SK-MEL-5 (cell line): ENCODE results near the gene SLC22A2. TPM values are rescaled to one million over a fixed set of nuclear protein-coding genes. Genes with fewer than 3 reads are reported as not detected.
A peak's percentile ranks its signal among the peaks of the same experiment; 100 is the strongest.
"Not testable (repeated sequence)": the region's sequence is repeated elsewhere in the genome, so short reads cannot be mapped to it uniquely, and the experiment has no call there.

Experiments used
- DNase-seq: peaks from one replicate; pipeline ENCODE4 v3.0.0-alpha.2; 2016; ENCODE audit warnings: low read depth, low spot score
- in situ Hi-C: cut with HindIII; loops from 2 replicates; pipeline ENCODE4 v1.10.0; 2016; ENCODE audit warnings: low sequenced_read_pairs, high pct_unique_total_duplicates, low pct_unique_long_range_greater_than_20kb
- total RNA-seq: library from RNA; depleted of rRNA; stranded (reverse); fragments of >200 nt; shearing (Covaris generic); gene quantifications from 2 replicates; pipeline ENCODE4 v1.2.3, GENCODE V29; 2014

SLC22A2 gene
- total RNA-seq, 1 experiment from 2014 or later: not detected

DNA sequence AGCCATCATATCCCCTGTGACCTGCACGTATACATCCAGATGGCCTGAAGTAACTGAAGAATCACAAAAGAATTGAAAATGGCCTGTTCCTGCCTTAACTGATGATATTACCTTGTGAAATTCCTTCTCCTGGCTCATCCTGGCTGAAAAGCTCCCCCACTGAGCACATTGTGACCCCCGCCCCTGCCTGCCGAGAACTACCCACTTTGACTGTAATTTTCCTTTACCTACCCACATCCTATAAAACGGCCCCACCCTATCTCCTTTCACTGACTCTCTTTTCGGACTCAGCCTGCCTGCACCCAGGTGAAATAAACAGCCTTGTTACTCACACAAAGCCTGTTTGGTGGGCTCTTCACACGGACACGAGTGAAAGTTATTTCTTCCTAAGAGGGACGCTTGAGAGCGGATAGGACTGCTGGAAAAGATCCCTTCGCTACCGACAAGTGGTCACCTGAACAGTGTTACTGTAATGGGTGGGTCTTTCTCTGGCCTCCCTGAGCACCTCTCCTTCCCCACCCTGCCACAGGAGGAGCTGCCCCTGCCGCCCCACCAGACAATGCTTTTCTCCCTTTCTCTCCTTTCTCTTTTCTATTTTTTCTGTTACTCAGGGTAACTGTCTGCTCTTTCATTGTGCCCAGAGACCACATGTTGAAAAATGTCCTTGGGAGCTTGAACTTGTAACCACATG, 24.5 kb downstream of the SLC22A2 start:
- in situ Hi-C loops, DNase-seq: not testable (repeated sequence)

DNA sequence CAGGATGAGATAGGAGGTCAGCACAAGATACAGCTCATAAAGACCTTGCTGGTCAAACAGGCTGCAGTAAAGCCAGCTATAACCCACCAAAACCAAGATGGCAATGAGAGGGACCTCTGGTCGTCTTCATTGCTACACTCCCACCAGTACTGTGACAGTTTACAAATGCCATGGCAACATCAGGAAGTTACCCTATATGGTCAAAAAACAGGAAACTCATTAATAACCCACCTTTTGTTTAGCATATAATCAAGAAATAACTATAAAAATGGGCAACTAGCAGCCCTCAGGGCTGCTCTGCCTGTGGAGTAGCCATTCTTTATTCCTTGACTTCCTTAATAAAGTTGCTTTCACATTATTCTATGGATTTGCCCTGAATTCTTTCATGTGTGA, 30.9 kb downstream of the SLC22A2 start:
- no peak for DNase-seq

DNA sequence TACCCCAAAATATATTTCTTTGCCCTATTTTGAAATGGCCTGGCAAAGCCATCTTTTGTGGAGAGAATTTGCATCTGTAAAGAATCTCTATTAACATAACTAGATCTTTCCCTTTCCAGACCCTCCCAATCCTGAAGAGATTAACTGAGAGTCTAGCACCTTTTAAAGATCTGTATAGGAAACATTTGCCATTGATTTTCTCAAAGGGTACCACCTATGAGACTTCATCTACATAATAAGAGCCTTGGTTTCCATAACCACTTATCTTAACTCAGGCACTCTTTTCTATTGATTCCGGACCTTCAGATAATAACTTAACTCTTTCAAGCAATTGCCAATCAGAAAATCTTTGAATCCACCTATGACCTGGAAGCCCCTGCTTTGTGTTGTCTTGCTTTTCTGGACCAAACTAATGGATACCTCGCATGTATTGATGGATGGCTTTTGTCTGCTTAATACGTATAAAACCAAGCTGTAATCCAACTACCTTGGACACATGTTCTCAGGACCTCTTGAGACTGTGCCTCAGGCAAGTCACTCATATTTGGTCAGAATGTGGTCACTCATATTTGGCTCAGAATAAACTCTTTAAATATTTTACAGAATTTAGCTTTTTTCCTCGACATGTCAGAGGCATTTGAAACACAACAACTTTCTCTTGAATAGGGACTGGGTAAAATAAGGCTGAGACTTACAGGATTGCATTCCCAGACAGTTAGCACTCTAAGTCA, 31.4 kb downstream of the SLC22A2 start:
- no peak for DNase-seq
- in situ Hi-C loops: no loop called here

More for the DNA sequence above, 30.9 kb downstream of the SLC22A2 start:
- in situ Hi-C loops: no loop called here

DNA sequence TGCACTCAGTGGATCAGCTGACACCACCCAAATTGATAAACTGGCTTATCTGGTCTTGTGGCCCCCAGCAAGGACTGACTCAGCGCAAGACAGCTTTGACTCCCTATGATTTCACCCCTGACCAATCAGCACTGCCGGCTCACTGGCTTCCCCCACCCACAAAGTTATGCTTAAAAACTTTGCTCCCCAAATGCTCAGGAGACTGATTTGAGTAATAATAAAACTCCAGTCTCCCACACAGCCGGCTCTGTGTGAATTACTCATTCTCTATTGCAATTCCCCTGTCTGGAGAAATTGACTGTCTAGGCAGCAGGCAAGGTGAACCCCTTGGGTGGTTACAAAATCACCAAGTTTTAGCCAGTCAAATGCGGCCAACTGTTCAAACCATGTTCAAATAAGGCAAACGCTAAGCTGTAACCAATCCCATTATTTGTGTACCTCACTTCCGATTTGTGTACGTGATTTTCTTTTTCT, 32.5 kb downstream of the SLC22A2 start:
- no peak for DNase-seq
- in situ Hi-C loops: no loop called here

DNA sequence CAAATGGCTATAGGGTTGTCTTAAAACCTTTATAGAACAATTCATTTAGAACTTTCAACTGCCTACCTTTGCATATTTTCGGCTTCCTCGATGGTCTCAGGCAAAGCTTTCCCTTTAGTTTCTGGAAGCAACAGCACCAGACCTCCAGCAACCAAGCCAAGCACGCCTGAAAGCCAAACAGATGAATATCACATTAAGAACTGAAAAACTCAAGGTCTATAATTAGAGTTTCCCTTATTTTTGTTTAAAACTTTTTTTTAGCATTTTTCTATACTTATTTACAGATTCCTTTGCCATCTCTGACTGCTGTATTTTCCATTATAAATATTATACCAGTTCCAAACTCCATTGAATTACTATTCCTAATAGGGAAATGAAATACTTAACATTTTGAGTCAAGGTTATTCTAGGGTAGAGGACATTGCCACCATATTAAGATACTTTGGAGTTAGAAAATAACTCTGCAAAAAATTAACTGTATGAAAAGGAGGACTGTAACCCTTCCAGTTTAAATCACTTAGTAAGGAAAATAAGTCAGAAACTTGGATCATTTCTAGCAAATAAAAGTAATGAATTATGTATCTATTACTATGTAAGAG, 33.9 kb downstream of the SLC22A2 start:
- no peak for DNase-seq
- in situ Hi-C loops: no loop called here

DNA sequence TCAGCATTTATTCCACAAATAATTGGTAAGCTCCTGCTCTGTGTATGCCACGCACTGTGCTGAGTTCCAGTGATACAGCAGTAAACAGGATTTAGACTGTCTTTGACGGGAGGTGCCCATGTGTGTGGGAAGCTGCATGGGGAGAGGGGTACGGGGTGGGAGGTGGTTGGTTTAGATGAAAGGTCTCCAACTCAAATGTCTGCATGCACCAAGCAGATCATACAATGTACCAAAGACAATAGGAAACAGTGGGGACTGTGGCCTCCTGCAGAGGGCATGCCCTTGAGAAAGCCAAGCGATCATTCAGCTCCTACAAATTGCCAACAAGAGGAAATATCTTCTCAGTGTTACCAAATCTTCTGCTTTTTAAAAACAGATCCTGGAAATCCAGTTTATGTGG, 36.1 kb downstream of the SLC22A2 start:
- in situ Hi-C loops: no loop called here
- no peak for DNase-seq

DNA sequence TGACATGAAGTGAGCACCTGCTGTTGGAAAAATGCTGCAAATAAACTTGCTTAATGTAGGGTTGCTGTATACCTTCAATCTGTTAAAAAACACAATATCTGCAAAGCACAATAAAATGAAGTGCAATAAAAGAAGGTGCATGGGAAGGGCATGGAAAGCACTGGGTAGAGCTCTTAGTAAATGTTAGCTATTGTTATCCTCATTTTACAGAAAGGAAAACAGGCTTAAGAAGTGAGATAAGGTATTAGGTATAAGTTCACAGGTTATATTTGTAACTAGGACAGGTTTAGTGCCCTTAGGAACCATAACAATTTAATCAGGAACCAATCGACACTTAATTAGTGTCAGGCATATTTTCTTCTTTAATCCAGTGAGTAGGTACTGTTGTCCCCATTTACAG, 36.7 kb downstream of the SLC22A2 start:
- DNase-seq: no peak
- in situ Hi-C loops: no loop called here

DNA sequence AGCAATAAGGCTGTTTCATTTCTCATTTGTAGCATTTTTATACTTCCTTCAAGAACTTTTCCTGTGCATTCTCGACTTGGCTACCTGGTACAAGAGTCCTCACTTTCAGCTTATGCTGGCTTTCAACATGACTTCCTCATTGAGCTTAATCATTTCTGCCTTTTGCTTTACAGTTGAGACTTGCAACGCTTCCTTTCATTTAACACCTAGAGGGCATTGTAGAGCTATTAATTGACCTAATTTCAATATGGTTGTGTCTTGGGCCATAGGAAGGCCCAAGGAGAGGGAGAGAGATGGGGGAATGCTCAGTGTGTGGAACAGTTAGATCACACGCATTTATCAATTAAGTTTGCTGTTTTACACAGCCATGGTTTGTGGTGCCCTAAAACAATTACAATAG, 37.2 kb downstream of the SLC22A2 start:
- in situ Hi-C loops: no loop called here

DNA sequence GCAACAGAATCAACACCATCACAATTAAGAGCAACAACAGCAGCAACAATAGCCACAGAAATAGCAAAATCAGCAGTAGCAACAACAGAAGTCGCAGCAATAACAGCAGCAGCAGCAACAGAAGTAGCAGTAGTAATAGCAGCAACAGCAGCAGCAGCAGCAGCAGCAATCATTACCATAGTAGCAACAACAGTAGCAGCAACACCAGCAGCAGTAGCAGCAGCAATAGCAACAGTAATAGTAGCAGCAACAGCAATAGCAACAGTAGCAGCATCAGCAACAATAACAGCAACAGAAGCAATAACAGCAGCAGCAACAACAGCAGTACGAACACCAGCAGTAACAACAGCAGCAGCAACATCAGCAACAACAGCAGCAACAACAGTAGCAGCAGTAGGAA, 39.8 kb downstream of the SLC22A2 start:
- no peak for DNase-seq
- in situ Hi-C loops: no loop called here

More for the DNA sequence above, 37.2 kb downstream of the SLC22A2 start:
- DNase-seq: peak; percentile 22

DNA sequence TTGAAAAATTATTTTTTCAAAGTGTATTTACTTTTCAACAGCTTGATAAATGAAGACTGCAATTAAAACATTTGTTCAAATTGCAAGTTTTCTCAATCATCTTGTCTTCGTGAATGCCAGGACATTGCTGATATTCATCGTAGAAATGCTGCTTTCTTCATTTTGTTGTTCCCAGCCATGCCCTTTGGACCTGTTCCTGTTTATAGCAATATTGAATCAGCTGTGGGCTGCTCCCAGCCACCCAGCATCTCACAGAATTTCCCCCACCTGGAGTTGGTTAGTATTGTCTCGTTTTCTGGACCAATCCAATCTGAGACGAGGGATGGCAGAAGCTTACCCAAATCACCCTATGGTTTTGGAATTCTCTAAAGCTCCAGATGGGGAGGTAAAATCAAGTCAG, 40.8 kb downstream of the SLC22A2 start:
- DNase-seq: no peak
- in situ Hi-C loops: no loop called here

DNA sequence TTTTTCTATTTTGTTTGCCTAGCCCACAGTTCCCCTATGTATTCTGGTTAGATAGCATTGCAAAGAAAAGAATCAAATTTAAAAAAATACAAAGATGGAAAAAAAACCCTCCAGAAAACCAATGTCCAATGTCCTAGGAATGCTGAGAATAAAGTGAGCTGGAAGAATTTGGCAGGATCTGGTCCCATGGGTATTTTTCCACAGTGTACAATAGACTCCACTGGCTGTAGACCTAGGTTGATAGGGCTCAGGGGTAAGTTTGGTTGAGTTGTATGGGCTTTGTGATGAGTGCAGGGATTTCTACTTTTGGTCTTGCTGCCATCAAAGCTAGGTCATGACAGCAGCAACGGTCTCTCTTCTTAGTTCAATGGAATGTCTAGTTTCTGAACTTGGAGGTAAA, 41.5 kb downstream of the SLC22A2 start:
- DNase-seq: no peak
- in situ Hi-C loops: no loop called here

DNA sequence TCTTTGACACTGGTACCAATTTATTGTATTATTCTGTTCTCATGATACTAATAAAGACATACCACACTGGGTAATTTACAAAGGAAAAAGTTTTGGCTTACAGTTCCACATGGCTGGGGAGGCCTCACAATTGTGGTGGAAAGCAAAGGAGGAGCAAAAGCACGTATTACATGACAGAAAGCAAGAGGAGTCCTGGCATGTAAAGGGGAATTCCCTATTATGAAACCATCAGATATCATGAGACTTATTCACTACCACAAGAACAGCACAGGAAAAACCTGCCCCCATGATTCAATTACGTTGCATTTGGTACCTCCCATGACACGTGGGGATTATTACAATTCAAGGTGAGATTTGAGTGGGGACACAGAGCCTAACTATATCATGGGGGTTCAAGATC, 43.4 kb downstream of the SLC22A2 start:
- in situ Hi-C loops: no loop called here
- no peak for DNase-seq

DNA sequence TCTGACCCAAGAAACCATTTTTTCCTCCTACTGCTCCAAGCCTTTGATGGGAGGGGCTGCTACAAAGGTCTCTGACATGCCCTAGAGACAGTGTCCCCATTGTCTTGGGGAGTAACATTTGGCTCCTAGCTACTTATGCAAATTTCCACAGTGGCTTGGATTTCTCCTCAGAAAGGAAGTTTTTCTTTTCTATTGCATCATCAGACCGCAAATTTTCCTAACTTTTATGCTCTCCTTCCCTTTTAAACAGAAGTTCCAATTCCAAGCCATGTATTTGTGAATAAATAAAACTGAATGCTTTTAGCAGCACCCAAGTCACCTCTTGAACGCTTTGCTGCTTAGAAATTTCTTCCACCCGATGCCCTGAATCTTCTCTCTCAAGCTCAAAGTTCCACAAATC, 51.0 kb downstream of the SLC22A2 start:
- DNase-seq: no peak
- in situ Hi-C loops: no loop called here

DNA sequence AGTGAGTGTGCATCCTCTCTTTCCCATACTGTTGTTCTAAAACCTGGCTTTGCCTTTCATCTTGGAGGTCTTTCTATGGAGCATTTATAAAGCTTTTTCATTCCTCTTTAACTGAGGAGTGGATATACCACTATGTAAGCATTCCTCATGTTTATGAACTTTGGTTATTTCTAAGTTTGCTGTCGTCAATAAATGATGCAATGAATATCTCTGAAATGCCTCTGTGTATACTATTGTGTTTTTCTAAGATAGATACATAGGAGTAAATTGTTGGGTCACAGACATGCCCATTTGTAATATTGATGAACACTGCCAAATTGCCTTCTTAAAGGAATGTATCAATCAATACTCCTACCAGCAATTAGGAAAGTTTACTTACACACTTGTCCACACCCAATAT, 53.9 kb downstream of the SLC22A2 start:
- no peak for DNase-seq
- in situ Hi-C loops: no loop called here

DNA sequence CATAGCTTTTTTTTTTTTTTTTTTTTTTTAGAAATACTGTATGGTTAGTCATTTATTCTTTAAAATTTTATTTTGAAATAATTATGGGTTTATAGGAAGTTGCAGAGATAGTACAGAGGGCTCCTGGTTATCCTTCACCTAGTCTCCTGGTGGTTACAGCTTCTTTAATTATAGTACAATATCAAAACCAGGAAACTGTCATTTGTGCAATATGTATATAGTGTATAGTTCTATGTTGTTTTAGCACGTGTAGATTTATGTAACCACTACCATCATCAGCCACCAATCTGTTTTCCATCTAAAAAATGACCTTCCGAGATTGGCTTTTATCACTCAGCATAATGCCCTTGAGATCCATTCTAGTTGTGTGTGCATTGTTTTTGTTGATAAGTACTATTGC, 54.7 kb downstream of the SLC22A2 start:
- no peak for DNase-seq
- in situ Hi-C loops: no loop called here

DNA sequence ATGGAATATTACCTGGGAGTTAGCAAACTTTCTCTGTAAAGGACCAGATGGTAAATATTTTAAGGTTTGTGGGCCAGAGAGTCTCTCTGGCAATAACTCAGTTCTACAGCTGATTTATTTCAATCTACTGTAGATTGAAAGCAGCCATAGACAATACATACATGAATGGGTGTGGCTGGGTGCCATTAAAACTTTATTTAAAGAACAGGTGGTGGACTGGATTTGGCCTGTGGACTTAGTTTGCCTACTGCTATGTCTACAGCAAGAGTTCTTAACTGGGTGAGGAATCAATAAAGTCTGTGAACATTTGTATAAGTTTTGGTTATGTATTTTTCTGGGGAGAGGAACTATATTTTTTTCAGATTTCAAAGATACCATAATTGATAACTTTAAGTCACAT, 55.1 kb downstream of the SLC22A2 start:
- in situ Hi-C loops: no loop called here
- no peak for DNase-seq

DNA sequence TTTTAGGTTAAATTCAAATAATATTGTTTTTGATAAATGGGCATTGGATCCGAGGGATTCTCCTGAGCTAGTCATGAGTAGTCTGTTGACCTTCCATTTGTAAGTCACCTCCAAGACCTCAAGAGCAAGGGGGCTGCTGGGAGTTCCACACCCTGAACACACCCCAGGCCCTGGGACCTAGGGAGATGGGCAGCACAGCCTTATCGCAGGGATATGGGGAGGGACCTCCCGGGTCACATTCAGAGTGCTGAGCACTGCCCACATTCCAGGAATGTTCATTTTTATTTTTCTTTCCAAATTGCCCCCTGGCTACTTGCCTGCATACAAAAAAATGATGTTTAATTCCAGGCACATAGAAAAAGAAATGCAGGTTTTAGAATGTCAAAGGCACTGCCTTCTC, 55.5 kb downstream of the SLC22A2 start:
- DNase-seq: no peak
- in situ Hi-C loops: no loop called here

DNA sequence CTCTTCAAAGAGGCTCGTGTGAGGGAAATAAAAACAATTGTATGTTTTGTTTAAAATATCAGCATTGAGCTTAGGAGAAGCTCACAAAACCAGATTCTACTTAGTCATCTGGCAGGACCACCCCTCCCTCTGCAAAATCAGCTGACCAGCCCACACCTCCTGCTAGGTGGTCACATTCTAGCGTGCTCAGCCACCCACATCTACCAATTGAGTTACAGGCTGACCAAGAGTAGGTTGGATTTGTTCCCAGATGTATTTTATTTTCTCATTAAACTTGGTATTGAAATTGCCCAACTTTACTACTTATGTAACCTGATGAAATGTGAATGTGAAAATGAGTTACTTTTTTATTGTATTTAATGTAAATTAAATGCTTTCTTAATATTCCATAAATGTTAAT, 56.2 kb downstream of the SLC22A2 start:
- in situ Hi-C loops: no loop called here
- no peak for DNase-seq

DNA sequence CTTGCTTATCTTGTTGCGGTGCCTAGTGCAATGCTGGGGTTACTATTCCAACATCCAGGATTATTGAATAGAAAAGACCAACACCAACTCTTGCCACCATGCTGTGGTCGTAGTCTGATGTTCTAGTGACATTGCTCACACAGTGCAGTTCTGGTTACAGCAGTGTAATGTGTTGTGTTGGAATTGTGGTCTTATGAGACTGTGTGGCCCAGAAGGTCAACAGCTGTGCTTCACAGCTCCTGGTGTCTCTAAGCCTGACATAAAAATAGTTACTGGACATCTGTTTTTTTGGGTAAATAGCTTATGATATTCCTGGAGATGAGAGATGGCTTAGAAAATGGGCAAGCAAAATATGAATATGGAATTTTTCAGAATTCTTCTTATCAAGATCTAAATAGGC, 57.6 kb downstream of the SLC22A2 start:
- DNase-seq: no peak
- in situ Hi-C loops: no loop called here
